HG03025 (cell line): ENCODE data around the gene FARP2.
"Not testable (repeated sequence)": the region's sequence is repeated elsewhere in the genome, so short reads cannot be mapped to it uniquely, and the experiment has no call there.

Experiments
- ATAC-seq: cut with Tn5 transposase; IDR thresholded peaks from one replicate; pipeline ENCODE4 v1.9.1; 2021; ENCODE audit warnings: mild to moderate bottlenecking, moderate library complexity; ENCODE audit not compliant: unreplicated experiment, low FRiP score

Gene FARP2

GRCh38 chr2:241399941-241400922, 44.1 kb downstream of the FARP2 start:
- no peak for ATAC-seq

- ATAC-seq: no peak
Measured at GRCh38 chr2:241408849-241409248, 52.8 kb downstream of the FARP2 start.

- ATAC-seq: no peak
Measured at GRCh38 chr2:241410739-241411176, 54.7 kb downstream of the FARP2 start.

DNA sequence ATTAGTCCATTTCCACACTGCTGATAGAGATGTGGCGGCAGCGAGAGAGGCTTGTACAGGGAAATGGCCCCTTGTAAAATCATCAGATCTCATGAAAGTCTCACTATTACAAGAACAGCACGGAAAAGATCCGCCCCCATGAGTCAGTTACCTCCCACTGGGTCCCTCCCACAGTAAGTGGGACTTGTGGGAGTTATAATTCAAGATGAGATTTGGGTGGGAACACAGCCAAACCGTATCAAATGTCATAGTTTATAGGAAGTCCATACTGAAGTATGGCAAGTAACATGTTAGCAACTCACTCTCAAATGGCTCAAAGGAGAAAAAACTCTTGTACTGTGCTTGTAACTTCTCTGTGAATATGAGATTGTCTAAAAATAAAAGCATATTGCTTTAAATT, 56.1 kb downstream of the FARP2 start:
- no peak for ATAC-seq

GRCh38 chr2:241413501-241413900, 57.4 kb downstream of the FARP2 start:
- not testable (repeated sequence) for ATAC-seq

- ATAC-seq: no peak
Measured at GRCh38 chr2:241413929-241414580, 58.0 kb downstream of the FARP2 start.

DNA sequence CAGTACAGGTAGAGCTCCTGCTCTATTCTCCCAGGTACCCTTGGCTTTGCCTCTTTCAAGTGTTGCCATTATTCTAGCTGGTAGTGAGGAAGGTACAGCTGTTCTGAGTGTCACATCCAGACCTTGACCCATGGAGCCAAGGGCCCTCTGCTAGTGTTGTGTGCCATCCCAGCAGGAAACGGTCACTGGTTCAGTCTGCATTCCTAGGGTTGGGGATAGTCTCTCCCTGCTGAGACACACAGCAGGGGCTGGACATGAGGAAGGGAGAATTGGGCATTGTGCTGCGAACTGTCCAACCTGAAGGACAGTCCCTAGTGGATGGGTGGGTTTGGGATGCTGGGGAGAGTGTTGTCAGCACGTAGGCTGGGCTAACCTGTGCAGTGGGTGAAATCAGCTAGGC, 59.1 kb downstream of the FARP2 start:
- ATAC-seq: no peak

DNA sequence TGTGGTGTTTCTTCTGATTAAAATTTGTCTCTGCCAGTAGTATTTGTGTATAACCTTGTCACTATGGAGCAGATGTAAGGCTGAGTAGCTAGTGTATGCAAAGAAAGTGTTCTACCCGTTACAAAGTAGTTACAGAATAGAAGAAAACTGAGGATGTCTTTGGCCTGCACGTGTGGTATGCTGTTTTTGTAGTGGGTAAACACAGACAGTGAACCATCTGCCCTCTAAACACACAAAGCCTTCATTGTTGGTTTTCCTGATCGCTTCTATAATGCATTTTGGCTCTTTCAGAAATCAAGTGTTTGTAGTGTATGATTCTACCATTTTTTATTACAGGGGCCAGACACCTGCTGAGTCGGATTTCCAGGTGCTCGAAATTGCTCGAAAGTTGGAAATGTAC, 61.5 kb downstream of the FARP2 start:
- no peak for ATAC-seq

DNA sequence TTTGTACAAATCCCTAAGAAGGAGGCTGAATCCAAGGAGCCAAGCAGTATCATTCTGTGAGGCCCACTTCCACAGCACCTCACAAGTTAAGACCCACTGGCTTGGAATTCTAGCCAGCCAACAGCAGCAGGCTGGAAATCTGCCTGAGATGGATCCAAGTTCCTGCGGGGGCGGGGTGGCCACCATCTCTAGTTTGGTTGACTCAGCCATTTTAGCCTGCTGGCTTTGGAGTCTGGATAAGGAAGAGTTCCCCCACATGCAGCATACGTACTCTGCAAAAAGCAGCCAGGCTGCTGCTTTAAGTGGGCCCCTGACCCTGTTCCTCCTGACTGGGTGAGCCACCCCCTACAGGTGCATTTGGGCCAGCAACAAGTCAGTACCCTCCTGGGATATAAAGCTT, 65.2 kb downstream of the FARP2 start:
- no peak for ATAC-seq

DNA sequence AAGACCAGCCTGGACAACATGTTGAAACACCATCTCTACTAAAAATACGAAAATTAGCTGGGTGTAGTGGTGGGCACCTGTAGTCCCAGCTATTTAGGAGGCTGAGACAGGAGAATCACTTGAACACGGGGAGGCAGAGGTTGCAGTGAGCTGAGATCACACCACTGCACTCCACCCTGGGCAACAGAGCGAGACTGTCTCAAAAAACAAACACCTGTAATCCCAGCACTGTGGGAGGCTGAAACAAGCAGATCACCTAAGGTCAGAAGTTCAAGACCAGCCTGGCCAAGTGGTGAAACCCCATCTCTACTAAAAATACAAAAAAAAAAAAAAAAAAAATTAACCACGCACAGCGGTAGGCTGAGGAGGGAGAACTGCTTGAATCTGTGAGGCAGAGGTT, 65.9 kb downstream of the FARP2 start:
- not testable (repeated sequence) for ATAC-seq

- no peak for ATAC-seq
Measured at GRCh38 chr2:241422350-241422749, 66.3 kb downstream of the FARP2 start.

DNA sequence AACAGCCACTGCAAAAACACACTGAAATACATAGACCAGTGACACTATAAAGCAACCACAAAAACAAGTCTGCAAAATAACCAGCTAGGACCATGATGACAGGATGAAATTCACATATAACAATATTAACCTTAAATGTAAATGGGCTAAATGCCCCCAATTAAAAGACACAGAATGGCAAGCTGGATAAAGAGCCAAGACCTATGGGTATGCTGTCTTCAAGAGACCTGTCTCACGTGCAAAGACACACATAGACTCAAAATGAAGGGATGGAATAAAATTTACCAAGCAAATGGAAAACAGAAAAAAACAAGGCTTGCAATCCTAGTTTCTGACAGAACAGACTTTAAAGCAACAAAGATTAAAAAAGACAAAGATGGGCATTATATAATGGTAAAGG, 67.4 kb downstream of the FARP2 start:
- not testable (repeated sequence) for ATAC-seq

DNA sequence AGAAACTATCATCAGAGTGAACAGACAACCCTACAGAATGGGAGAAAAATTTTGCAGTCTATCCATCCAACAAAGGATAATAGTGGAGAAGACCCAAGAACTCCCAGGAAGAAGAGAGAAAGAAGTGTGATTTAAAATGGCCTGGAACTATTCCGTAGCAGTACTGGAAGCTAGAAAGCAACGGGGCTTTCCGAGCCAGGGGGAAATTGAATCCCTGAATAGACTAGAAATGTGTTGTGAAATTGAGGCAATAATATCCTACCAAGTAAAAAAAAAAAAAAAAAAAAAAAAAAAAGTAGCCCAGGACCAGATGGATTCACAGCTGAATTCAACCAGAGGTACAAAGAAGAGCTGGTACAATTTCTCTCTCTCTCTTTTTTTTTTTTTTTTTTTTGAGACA, 69.3 kb downstream of the FARP2 start:
- ATAC-seq: no peak

DNA sequence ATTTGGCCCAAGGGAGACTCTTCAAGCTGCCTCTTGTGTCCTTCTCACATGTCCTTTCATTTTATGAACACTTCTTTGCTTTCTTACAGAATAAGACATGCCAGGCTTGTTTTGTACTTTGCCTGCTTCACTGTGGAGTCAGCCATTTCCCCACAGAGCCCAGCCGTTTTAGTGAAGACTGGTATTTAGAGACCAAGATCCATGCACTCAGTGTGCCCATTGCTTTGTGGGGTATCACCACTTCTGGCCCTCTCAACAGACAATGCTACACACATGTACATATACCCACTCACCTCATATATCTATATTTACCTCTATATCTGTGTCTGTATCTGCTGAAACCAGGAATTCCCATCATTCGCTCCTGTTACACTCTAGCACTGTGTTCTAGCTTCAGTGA, 74.1 kb downstream of the FARP2 start:
- ATAC-seq: no peak

DNA sequence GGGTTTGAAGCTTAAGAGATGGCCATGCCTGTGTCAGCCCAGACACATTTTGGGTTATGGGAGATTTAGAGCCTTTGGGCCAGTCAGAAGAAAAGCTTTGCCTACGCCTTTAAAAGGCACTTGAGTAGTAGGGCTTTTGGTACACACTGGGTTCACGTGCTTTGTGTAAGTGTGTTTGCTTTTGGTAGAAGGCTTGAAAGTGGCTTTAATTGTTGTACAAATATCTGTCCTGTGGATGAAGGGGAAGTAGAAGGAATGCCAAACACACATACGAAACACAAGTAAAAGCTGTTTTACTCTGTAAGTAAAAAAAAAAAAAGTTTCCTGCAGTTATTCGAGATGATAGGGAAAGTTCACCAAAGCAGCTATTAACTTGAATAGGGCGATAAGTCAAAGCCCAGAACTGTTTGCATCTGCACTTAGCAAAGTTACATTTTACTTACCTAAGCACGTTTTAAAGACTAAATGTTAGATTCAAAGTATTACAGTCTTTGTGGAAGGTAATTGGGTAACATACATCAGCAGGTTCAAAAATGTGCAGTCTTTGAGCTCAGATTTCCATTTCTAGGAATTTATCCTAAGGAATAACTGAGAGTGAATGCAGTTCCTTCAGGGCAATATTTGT, 76.9 kb downstream of the FARP2 start:
- no peak for ATAC-seq

GRCh38 chr2:241437179-241437578, 81.1 kb downstream of the FARP2 start:
- no peak for ATAC-seq

DNA sequence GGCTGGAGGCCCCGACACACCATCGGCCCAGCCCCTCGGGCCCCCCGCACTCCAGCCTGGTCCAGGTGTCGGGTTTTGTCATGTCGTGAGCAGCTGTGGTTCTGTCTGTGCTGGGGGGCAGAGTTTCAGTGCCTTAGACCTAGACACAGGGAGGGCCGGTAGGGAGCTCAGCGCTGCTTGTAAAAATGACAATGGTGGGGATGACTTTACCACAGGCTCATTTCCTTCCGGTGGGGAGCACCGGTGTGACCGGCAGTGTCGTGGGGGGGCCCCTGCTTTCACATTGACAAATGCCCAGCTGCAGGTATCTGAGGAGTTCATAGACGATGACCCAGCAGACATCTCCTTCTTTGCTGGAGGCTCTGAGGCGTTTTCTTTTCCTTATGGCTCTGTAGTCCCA, 85.4 kb downstream of the FARP2 start:
- ATAC-seq: no peak

- peak; percentile 55 for ATAC-seq
Measured at GRCh38 chr2:241443486-241444223, 87.6 kb downstream of the FARP2 start.

GRCh38 chr2:241445426-241445825, 89.3 kb downstream of the FARP2 start:
- no peak for ATAC-seq

DNA sequence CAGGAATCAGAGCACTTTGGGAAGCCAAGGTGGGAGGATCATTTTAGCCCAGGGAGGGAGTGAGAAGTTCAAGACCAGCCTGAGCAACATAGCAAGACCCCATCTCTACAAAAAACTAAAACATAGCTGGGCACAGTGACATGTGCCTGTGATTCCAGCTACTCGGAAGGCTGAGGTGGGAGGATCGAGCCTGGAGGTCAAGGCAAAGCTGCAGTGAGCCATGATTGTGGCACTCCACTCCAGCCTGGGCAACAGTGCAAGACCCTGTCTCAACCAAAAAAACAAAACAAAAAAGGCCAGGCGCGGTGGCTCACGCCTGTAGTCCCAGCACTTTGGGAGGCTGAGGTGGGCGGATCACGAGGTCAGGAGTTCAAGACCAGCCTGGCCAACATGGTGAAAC, 94.0 kb downstream of the FARP2 start:
- not testable (repeated sequence) for ATAC-seq
